NOMO-1 (cell line): Measurements from ENCODE around the gene OR4Q3.
"Not testable (repeated sequence)": the region's sequence is repeated elsewhere in the genome, so short reads cannot be mapped to it uniquely, and the experiment has no call there.

Experiments used
- DNase-seq, 2 experiments: peaks; one replicate each; lab custom pipeline; 2025; ENCODE audit not compliant: unreplicated experiment in 2 of 2; lab: John Stamatoyannopoulos, UW

OR4Q3 gene

DNA sequence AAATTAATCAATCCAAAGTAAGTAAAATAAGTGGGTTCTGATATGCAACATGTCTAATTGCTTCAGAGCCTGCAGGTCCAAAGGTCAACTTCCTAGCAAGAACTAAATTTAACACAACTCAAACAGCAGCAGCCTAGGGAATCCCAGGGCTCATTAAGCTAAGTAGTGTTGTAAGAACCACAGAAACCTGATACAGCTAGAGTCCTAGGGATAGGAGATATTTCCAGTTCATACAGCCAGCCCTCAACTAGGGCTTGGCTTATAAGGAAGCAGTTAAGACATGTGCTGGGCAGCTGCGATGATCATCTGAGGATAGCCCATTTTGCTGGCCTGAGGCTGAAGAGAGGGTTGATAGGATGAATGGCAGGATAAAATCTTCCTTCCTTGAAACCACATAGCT is at the start of gene OR4Q3:
OR4Q3 (plus strand) TSS at position 316 of the 400 bp plus-strand sequence.
- DNase-seq = no peak

GRCh38 chr14:19729359-19729758 is 14.0 kb upstream of the OR4Q3 start:
- DNase-seq = no peak

- no peak for DNase-seq
Measured at GRCh38 chr14:19729763-19730162, 13.6 kb upstream of the OR4Q3 start.

DNA sequence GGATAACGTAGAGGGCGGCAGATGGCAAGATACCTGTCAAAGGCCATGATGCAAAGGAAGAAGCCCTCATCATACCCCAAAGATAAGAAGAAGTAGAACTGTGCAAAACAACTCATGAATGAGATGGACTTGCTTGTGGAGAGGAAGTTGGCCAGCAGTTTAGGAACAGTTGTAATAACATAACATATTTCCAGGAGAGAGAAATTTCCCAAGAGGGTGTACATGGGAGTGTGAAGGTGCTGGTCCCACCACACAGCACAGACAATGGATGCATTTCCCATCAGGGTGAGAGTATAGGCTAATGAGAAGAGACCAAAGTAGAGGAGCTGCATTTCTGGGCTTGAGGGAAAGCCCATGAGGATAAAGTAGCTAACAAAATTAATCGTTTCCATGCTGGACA is 9.5 kb upstream of the OR4Q3 start:
- not testable (repeated sequence) for DNase-seq

- not testable (repeated sequence) for DNase-seq
Measured at GRCh38 chr14:19752316-19752715, 8.9 kb downstream of the OR4Q3 start.

DNA sequence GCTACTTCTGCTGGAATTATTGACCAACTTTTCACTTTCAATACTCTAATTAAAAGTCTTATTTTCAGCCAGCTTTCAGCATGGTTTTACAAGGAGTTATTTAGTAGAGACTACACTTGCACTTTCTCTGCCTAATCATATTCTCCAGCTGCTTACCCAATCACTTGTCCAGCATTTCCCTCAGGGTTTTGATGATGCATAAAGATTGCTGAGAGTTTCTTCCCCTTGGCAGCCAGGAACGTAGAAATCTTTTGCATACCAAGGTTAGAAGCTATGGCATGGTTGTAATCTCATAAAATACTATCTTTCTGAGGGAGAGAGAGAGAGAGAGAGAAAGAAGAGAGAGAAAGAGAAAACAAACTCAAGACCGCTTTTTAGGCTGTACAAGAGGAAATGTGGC is 10.8 kb downstream of the OR4Q3 start:
- no peak for DNase-seq

DNA sequence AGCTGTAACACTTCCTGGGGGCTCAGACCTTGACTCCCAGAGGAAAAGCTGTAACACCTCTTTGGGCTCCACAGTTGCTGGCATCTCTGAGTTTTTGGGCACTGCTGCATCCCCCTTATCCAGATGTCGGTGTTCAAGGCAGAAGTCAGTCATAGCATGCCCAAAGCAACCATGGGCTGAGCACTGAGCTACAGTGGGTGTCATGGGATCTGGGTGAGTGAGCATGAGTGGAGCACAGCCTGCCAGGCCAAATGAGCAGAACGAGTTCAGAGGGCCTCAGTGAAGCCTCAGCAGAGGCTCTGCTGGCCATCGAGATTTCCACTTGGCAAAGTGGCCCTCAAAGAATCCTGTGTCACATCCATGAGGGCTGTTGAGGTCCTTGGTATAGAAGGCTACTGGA is 28.1 kb downstream of the OR4Q3 start:
- DNase-seq = not testable (repeated sequence)

GRCh38 chr14:19771895-19772430 is 28.6 kb downstream of the OR4Q3 start:
- DNase-seq = peak; percentile 41 to 74

DNA sequence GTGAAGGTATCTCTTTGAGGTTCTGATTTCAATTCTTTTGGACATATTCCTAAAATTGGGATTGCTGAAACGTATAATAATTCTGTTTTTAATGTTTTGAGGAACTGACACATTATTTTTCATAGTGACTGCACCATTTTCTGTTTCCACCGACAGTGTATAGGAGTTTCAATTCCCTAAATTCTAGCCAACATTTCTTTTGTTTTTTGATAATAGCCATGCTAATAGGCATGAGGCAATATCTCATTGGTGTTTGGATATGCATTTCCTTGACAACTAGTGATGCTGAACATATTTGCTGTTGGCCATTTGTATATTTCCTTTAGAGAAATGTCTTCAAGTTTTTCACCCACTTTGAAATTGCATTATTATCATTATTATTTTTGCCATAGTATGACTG is 29.1 kb downstream of the OR4Q3 start:
- DNase-seq = peak; percentile 57 to 87

DNA sequence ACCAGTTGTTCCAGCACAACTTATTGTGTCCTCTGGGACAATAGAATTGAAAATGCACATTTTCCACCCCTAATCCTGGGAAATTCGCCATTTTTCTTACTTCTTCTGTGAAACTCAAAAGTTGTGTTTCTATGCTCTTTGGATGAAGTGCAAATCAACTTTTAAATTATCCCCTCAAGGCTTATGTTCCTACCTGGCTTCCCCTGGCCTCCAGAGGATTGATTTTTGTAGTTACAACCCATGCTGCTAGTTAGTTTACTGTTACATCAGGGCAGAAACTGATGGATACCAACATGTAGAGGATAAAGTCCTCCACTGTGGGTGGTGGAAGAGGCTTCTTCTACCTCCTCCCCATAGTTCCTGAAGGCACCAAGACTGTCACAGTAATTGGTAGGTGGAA is 29.8 kb downstream of the OR4Q3 start, which contains the start of gene OR4M1:
OR4M1 (plus strand) TSS at position 301 of the 400 bp plus-strand sequence. CDS start 6,819 bp downstream, outside the sequence.
- DNase-seq = not testable (repeated sequence)

- no peak for DNase-seq
Measured at GRCh38 chr14:19775587-19775986, 32.2 kb downstream of the OR4Q3 start.

DNA sequence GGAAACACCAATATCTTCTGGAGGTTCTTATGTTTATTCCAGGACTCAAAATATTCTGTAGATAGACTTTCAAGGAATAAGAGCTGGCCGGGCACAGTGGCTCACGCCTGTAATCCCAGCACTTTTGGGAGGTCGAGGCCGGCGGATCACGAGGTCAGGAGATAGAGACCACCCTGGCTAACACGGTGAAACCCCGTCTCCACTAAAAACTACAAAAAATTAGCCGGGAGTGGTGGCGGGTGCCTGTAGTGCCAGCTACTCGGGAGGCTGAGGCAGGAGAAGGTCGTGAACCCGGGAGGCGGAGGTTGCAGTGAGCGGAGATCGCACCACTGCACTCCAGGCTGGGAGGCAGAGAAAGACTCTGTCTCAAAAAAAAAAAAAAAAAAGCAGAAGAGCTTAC is 42.5 kb downstream of the OR4Q3 start:
- DNase-seq = not testable (repeated sequence)

DNA sequence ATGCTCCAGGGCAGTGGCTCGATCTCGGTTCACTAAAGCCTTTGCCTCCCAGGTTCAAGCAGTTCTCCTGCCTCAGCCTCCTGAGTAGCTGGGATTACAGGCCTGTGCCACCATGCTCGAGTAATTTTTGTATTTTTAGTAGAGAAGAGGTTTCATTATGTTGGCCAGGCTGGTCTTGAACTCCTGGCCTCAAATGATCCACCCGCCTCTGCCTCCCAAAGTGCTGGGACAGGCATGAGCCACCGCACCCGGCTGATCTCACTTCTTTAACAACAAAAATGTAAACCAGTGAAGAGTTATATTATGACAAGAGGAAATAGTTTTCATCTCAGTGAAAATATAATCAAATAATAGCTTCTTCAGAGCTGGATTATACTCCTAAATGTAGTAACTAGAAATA is 43.9 kb downstream of the OR4Q3 start:
- not testable (repeated sequence) for DNase-seq

- not testable (repeated sequence) for DNase-seq
Measured at GRCh38 chr14:19788150-19788549, 44.8 kb downstream of the OR4Q3 start.

DNA sequence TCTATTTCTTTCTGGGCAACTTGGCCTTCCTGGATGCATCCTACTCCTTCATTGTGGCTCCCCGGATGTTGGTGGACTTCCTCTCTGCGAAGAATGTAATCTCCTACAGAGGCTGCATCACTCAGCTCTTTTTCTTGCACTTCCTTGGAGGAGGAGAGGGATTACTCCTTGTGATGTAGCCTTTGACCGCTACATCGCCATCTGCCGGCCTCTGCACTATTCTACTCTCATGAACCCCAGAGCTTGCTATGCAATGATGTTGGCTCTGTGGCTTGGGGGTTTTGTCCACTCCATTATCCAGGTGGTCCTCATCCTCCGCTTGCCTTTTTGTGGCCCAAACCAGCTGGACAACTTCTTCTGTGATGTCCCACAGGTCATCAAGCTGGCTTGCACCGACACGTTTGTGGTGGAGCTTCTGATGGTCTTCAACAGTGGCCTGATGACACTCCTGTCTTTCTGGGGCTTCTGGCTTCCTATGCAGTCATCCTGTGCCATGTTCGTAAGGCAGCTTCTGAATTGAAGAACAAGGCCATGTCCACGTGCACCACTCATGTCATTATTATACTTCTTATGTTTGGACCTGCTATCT is 53.2 kb downstream of the OR4Q3 start:
- not testable (repeated sequence) for DNase-seq
